Esophagus muscularis mucosa (tissue), 4 donors: Measurements from ENCODE around the gene AGAP5.

Experiments
- EP300 ChIP-seq: sonication (generic); formaldehyde crosslinking; IDR thresholded peaks from one replicate; pipeline ENCODE4 v1.6.1; 2017; ENCODE audit warnings: antibody characterized with exemption
- POLR2AphosphoS5 ChIP-seq, 2 donors: sonication (generic); formaldehyde crosslinking; IDR thresholded peaks; one replicate each; pipeline ENCODE4 v1.6.1; 2017; ENCODE audit warnings: antibody characterized with exemption in 2 of 2
- TF ChIP-seq, protein P1 (sequence below), 3 experiments: fragments of 200-600 bp in 2 of 3; fragments of 450-650 bp in 1 of 3; sonication (generic) in 2 of 3; IDR thresholded peaks; one replicate each; pipeline ENCODE4 v1.5.1; 2017 to 2019; ENCODE audit warnings: antibody characterized with exemption in 3 of 3, mild to moderate bottlenecking in 2 of 3, moderate library complexity in 1 of 3

DNA sequence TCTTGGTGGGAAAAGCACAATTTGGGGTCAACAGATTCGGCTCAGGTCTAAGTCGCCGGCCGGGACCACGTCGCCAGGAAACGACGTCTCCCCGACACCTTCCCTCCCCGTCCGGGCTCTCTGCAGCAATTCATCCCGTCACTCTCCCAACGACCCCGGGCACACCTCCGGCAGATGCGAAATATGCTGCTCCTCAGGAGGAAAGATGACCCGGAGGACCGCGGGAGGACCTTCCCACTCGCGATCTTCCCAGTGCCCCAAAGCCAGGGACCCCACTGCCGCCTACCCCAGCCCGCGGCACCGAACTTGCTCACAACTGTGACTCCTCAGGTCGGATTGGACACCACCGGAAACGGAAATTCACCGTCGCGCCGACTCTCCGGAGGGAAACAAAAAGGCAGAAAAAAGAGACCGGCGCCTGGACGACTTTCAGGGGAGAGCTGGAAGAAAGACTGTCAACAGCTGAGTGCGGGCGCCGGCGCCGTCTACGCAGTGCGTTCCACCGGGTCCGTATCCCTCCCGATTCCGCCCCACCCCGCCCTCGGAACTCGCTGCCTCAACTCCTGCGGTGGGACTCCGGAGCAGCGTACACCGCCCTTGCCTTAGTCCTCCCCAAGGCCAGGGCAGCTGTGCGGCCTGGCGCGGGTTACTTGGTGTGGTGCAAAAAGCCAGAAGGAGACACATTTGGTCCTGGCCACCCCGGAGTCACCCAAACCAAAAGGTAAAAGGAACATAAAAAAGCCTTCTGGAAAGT, 32.4 kb upstream of the AGAP5 start:
- TF ChIP-seq POLR2AphosphoS5 (IDR thresholded peaks at IDR 0.05) (peak; percentile 80 to 82), EP300 (no peak)
- TF ChIP-seq, protein P1, sequence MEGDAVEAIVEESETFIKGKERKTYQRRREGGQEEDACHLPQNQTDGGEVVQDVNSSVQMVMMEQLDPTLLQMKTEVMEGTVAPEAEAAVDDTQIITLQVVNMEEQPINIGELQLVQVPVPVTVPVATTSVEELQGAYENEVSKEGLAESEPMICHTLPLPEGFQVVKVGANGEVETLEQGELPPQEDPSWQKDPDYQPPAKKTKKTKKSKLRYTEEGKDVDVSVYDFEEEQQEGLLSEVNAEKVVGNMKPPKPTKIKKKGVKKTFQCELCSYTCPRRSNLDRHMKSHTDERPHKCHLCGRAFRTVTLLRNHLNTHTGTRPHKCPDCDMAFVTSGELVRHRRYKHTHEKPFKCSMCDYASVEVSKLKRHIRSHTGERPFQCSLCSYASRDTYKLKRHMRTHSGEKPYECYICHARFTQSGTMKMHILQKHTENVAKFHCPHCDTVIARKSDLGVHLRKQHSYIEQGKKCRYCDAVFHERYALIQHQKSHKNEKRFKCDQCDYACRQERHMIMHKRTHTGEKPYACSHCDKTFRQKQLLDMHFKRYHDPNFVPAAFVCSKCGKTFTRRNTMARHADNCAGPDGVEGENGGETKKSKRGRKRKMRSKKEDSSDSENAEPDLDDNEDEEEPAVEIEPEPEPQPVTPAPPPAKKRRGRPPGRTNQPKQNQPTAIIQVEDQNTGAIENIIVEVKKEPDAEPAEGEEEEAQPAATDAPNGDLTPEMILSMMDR (IDR thresholded peaks at IDR 0.05) = no peak
